DND-41 (cell line): ENCODE results near the gene KCNQ5.

Source experiments
- ATAC-seq: fragments of 200-7000 bp; cut with Tn5 transposase; 3 replicates; pipeline ENCODE4 v1.9.1; 2021; ENCODE audit warnings: low read depth; ENCODE audit not compliant: insufficient read depth
- DNase-seq: peaks from one replicate; pipeline ENCODE4 v3.0.0-alpha.2; 2020
- H2AFZ ChIP-seq: 2 replicates; pipeline ENCODE4 v1.6.0; 2012; ENCODE audit warnings: low read depth, low read length
- H3K27ac ChIP-seq: 2 replicates; pipeline ENCODE4 v1.5.1; 2012; ENCODE audit warnings: low read length, inconsistent platforms
- H3K27me3 ChIP-seq: fragments of 200-600 bp; sonication (generic); 2 replicates; pipeline ENCODE4 v1.6.0; 2012; ENCODE audit warnings: low read length, mild to moderate bottlenecking, inconsistent platforms; ENCODE audit not compliant: insufficient read depth, poor library complexity
- H3K36me3 ChIP-seq: 2 replicates; pipeline ENCODE4 v1.5.1; 2012; ENCODE audit warnings: low read length, inconsistent platforms; ENCODE audit not compliant: insufficient read depth
- H3K4me1 ChIP-seq: 2 replicates; pipeline ENCODE4 v1.5.1; 2012; ENCODE audit warnings: mild to moderate bottlenecking, low read length; ENCODE audit not compliant: insufficient read depth
- H3K4me2 ChIP-seq: 2 replicates; pipeline ENCODE4 v1.6.0; 2012; ENCODE audit warnings: mild to moderate bottlenecking, moderate library complexity, low read length, inconsistent platforms; ENCODE audit not compliant: insufficient read depth
- H3K4me3 ChIP-seq, 2 experiments: fragments of 200-600 bp in 1 of 2; shearing (Covaris generic) in 1 of 2; 2 replicates each; pipeline ENCODE4 v1.5.1; 2012 to 2016; ENCODE audit warnings: inconsistent platforms in 2 of 2, low read length in 2 of 2, mild to moderate bottlenecking in 2 of 2, low read depth in 1 of 2, moderate library complexity in 1 of 2
- H3K79me2 ChIP-seq: 2 replicates; pipeline ENCODE4 v1.6.0; 2012; ENCODE audit warnings: low read length, inconsistent platforms; ENCODE audit not compliant: insufficient read depth
- H3K9ac ChIP-seq: 2 replicates; pipeline ENCODE4 v1.6.0; 2012; ENCODE audit warnings: low read depth, mild to moderate bottlenecking, inconsistent platforms, low read length, moderate library complexity
- H3K9me3 ChIP-seq: 2 replicates; pipeline ENCODE4 v1.5.1; 2012; ENCODE audit warnings: low read length, moderate library complexity, mild to moderate bottlenecking, inconsistent platforms; ENCODE audit not compliant: insufficient read depth, severe bottlenecking
- H4K20me1 ChIP-seq: 2 replicates; pipeline ENCODE4 v1.6.0; 2012; ENCODE audit warnings: low read length; ENCODE audit not compliant: insufficient read depth
- EZH2 ChIP-seq: IDR thresholded peaks from 3 replicates; pipeline ENCODE4 v1.6.1; 2012; ENCODE audit warnings: borderline replicate concordance, low read depth, mild to moderate bottlenecking, moderate library complexity, low read length, inconsistent platforms; ENCODE audit not compliant: severe bottlenecking
- TF ChIP-seq, protein P1 (sequence below): IDR thresholded peaks from 2 replicates; pipeline ENCODE4 v1.5.1; 2012; ENCODE audit warnings: borderline replicate concordance, low read length, moderate library complexity, mild to moderate bottlenecking; ENCODE audit not compliant: poor library complexity, severe bottlenecking; ENCODE audit errors: extremely low read depth

KCNQ5 gene

DNA sequence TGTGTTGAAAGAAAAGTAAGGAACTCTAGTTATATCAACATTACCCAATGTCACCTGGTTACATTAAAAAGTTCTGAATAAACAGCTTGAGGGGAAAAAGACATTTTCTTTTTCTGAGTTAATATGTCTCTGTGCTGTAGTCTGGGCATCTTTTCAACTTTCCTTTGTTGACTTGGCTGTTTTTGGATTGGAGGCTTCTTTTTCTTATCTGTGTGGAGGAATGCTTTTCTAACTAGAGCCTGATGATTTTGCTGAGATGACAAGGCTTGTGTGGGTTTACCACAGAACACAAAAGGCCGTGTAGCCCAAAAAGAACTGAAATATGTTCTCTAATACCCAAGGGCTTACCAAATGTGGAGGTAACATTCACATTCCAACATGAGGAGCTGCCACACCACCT is 161.8 kb downstream of the KCNQ5 start:
- Histone ChIP-seq H3K4me1 (no peaks in the 10 kb centered on the region), H4K20me1 (peaks cover 2% of the 10 kb centered on the region; the same call in 1 of the 2 replicates), H3K27ac (no peak overlapping the region), H3K9ac (no peak overlapping the region), H3K4me2 (no peak overlapping the region), H3K27me3 (no peaks in the 10 kb centered on the region), H2AFZ (no peak overlapping the region), H3K9me3 (no peaks in the 10 kb centered on the region), H3K79me2 (no peaks in the 10 kb centered on the region), H3K4me3 (no peak overlapping the region), H3K36me3 (no peaks in the 10 kb centered on the region)
- no peak for ATAC-seq
- TF ChIP-seq, protein P1, sequence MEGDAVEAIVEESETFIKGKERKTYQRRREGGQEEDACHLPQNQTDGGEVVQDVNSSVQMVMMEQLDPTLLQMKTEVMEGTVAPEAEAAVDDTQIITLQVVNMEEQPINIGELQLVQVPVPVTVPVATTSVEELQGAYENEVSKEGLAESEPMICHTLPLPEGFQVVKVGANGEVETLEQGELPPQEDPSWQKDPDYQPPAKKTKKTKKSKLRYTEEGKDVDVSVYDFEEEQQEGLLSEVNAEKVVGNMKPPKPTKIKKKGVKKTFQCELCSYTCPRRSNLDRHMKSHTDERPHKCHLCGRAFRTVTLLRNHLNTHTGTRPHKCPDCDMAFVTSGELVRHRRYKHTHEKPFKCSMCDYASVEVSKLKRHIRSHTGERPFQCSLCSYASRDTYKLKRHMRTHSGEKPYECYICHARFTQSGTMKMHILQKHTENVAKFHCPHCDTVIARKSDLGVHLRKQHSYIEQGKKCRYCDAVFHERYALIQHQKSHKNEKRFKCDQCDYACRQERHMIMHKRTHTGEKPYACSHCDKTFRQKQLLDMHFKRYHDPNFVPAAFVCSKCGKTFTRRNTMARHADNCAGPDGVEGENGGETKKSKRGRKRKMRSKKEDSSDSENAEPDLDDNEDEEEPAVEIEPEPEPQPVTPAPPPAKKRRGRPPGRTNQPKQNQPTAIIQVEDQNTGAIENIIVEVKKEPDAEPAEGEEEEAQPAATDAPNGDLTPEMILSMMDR = no peak
- TF ChIP-seq EZH2 = no peak
- no peak for DNase-seq

DNA sequence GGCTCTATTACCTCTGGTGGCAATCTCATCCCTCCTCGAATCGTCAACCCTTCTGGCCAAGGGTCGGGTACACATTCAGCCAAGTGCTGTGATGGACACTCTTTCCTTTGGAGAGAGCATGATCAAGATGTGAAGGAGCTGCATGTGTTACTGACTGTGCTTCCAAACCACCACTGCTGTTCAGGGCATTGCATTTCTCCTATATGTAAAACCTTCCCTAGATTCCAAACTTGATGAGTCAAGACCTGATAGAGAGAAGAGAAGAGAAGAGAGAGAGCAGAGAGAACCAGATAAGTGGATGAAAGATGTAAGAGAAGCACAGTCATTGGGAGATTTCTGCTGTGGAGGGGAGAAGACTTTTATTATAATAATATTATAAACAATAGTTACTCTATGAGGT is 162.2 kb downstream of the KCNQ5 start:
- no peak overlapping the region for H3K4me3 ChIP-seq
- no peak overlapping the region for H3K9ac ChIP-seq
- H3K4me1 ChIP-seq = no peaks in the 10 kb centered on the region
- no peaks in the 10 kb centered on the region for H3K36me3 ChIP-seq
- no peak overlapping the region for H2AFZ ChIP-seq
- TF ChIP-seq EZH2 = no peak
- TF ChIP-seq, protein P1 = no peak
- ATAC-seq (no peak), DNase-seq (no peak)
- H3K9me3 ChIP-seq = no peaks in the 10 kb centered on the region
- no peaks in the 10 kb centered on the region for H3K27me3 ChIP-seq
- no peak overlapping the region for H3K27ac ChIP-seq
- no peaks in the 10 kb centered on the region for H3K79me2 ChIP-seq
- H3K4me2 ChIP-seq = no peak overlapping the region
- H4K20me1 ChIP-seq = peaks cover 2% of the 10 kb centered on the region; the same call in 1 of the 2 replicates

DNA sequence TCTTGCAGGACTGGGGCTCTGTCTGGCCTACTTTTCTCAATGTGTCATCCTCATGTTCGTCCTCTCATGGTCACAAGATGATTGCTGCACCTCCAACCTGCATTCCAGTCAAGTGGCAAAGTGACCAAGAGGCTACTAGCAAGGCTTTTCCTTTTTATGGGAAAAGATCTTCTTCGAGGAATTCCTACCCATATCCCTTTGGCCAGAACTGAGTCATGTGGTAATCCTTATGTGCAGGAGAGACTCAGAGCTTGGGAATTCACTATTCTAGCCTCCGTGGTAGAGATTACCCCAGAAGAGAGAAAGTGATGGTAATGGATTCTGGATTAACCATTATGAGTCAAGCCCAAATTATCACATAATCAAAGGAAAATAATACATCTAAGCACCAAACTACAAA is 162.7 kb downstream of the KCNQ5 start:
- Histone ChIP-seq H3K4me2 (no peak overlapping the region), H3K79me2 (no peaks in the 10 kb centered on the region), H3K9me3 (no peaks in the 10 kb centered on the region), H3K4me3 (no peak overlapping the region), H4K20me1 (peaks cover 2% of the 10 kb centered on the region; the same call in 1 of the 2 replicates), H3K4me1 (no peaks in the 10 kb centered on the region), H3K27ac (no peak overlapping the region), H3K36me3 (no peaks in the 10 kb centered on the region), H2AFZ (no peak overlapping the region), H3K9ac (no peak overlapping the region), H3K27me3 (no peaks in the 10 kb centered on the region)
- TF ChIP-seq EZH2 = no peak
- DNase-seq (no peak), ATAC-seq (no peak)

DNA sequence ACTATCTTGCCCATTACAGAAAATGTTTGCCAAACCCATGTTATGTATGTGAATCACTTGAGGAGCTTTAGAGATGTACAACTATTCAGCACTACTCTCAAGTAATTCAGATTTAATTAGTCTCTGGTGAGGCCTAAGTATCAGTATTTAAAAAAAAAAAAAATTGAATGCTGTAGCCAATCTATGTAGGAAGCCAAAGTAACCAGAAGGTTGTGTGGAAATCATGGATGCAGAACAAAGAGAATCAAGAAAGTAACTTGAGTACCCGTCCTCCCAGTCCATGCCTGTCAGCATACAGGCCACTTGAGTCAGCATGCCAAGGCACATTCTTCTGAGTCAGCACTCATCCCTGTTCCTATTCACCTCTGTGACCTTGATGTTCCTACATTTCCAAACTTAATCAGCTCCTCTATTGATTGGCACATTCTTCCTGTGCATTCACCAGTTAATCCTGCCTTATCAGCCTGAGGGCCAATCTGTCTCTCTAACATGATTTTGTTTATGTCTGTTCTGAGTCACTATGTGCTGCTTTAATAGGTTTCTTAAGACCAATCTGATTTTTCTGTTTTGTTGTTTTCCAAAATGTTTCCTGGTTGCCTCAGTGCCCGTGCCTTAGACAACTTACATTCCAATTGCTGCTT is 165.6 kb downstream of the KCNQ5 start:
- Histone ChIP-seq H3K4me3 (no peak overlapping the region), H3K36me3 (no peaks in the 10 kb centered on the region), H3K4me2 (no peak overlapping the region), H3K9ac (no peak overlapping the region), H2AFZ (no peak overlapping the region), H3K27me3 (no peaks in the 10 kb centered on the region), H4K20me1 (peaks cover 2% of the 10 kb centered on the region; the same call in 1 of the 2 replicates), H3K4me1 (no peaks in the 10 kb centered on the region), H3K9me3 (no peaks in the 10 kb centered on the region), H3K27ac (no peak overlapping the region), H3K79me2 (no peaks in the 10 kb centered on the region)
- ATAC-seq (no peak), DNase-seq (no peak)
- TF ChIP-seq, protein P1 = no peak
- no peak for TF ChIP-seq EZH2
